Activated CD4-positive, CD25-positive, alpha-beta regulatory T cell treated with anti-CD3 and anti-CD28 coated beads, Interleukin-2, amount 50 U/mL, for 72 hours (primary cell): ENCODE results near the gene HCN1.

Experiments
- DNase-seq: peaks from one replicate; pipeline ENCODE4 v3.0.0; 2021

HCN1 gene

GRCh38 chr5:45696206-45696836 lies at the start of gene HCN1:
Gene HCN1 (minus strand): TSS chr5:45696380.
- DNase-seq, result peak; percentile 29

GRCh38 chr5:45741110-45741509 lies 44.9 kb upstream of the HCN1 start:
- no peak for DNase-seq

GRCh38 chr5:45737153-45737552 lies 41.0 kb upstream of the HCN1 start:
- DNase-seq, result no peak

GRCh38 chr5:45725537-45725936 lies 29.4 kb upstream of the HCN1 start:
- DNase-seq, result no peak

- DNase-seq, result no peak
Observed at GRCh38 chr5:45697201-45697600, 1.0 kb upstream of the HCN1 start.

- no peak for DNase-seq
Observed at GRCh38 chr5:45695804-45696156, 400 bp downstream of the HCN1 start.

- DNase-seq, result no peak
Observed at GRCh38 chr5:45694971-45695803, 993 bp downstream of the HCN1 start.

GRCh38 chr5:45694255-45694814 lies 1.8 kb downstream of the HCN1 start:
- DNase-seq, result no peak

- DNase-seq, result no peak
Observed at GRCh38 chr5:45692481-45692880, 3.7 kb downstream of the HCN1 start.

- DNase-seq, result no peak
Observed at GRCh38 chr5:45691656-45692055, 4.5 kb downstream of the HCN1 start.

- DNase-seq, result no peak
Observed at GRCh38 chr5:45687701-45688100, 8.5 kb downstream of the HCN1 start.

- no peak for DNase-seq
Observed at GRCh38 chr5:45686620-45687019, 9.6 kb downstream of the HCN1 start.

GRCh38 chr5:45684118-45684517 lies 12.1 kb downstream of the HCN1 start:
- DNase-seq, result no peak

- no peak for DNase-seq
Observed at GRCh38 chr5:45680950-45681349, 15.2 kb downstream of the HCN1 start.

- DNase-seq, result no peak
Observed at GRCh38 chr5:45677524-45677923, 18.7 kb downstream of the HCN1 start.

GRCh38 chr5:45672271-45672670 lies 23.9 kb downstream of the HCN1 start:
- DNase-seq, result no peak

GRCh38 chr5:45648744-45649143 lies 47.4 kb downstream of the HCN1 start:
- DNase-seq, result no peak

GRCh38 chr5:45643056-45643455 lies 53.1 kb downstream of the HCN1 start:
- no peak for DNase-seq

GRCh38 chr5:45642370-45642769 lies 53.8 kb downstream of the HCN1 start:
- no peak for DNase-seq

- DNase-seq, result no peak
Observed at GRCh38 chr5:45639040-45639439, 57.1 kb downstream of the HCN1 start.

- no peak for DNase-seq
Observed at GRCh38 chr5:45627076-45627656, 69.0 kb downstream of the HCN1 start.

GRCh38 chr5:45623832-45624231 lies 72.3 kb downstream of the HCN1 start:
- no peak for DNase-seq

- no peak for DNase-seq
Observed at GRCh38 chr5:45622365-45622764, 73.8 kb downstream of the HCN1 start.

- DNase-seq, result no peak
Observed at GRCh38 chr5:45617859-45618416, 78.2 kb downstream of the HCN1 start.
